PC-3 (cell line): ENCODE results near the gene FBXL16. TPM values are rescaled to one million over a fixed set of nuclear protein-coding genes. Genes with fewer than 3 reads are reported as not detected.

Source experiments
- ATAC-seq: fragments of 200-7000 bp; cut with Tn5 transposase; 2 replicates; pipeline ENCODE4 v1.9.1; 2020; ENCODE audit warnings: mild to moderate bottlenecking, moderate library complexity
- BruUV-seq: library from RNA; stranded (reverse); fragments of 400-500 nt; replicated peaks from 2 replicates; lab custom pipeline; 2021; lab: Mats Ljungman, UMichigan
- CTCF ChIA-PET: fragments of 300-600 bp; sonication (Branson Sonifier 250); formaldehyde crosslinking; loops from one replicate; lab custom pipeline; 2022; ENCODE audit warnings: antibody characterized with exemption; lab: Charles Lee
- POLR2A ChIA-PET: fragments of 300-600 bp; sonication (Branson Sonifier 250); formaldehyde crosslinking; loops from one replicate; lab custom pipeline; 2022; ENCODE audit warnings: antibody characterized with exemption; ENCODE audit not compliant: unreplicated experiment; lab: Charles Lee
- DNase-seq: peaks from one replicate; pipeline ENCODE4 v3.0.0-alpha.2; 2015
- H2AFZ ChIP-seq: fragments of 300-600 bp; sonication (generic); 2 replicates; pipeline ENCODE4 v1.6.0; 2016; ENCODE audit warnings: antibody characterized with exemption, low read length
- H3F3A ChIP-seq: fragments of 300-600 bp; sonication (generic); one replicate; pipeline ENCODE4 v1.6.0; 2017; ENCODE audit warnings: antibody characterized with exemption, low read length, control low read depth, mild to moderate bottlenecking; ENCODE audit not compliant: unreplicated experiment
- H3K27ac ChIP-seq: fragments of 300-600 bp; sonication (generic); 2 replicates; pipeline ENCODE4 v1.5.1; 2016; ENCODE audit warnings: mild to moderate bottlenecking, low read length
- H3K27me3 ChIP-seq: fragments of 300-600 bp; sonication (generic); 2 replicates; pipeline ENCODE4 v1.6.1; 2016; ENCODE audit warnings: low read length, mixed read lengths
- H3K36me3 ChIP-seq: fragments of 300-600 bp; sonication (generic); 2 replicates; pipeline ENCODE4 v1.6.1; 2016; ENCODE audit warnings: low read depth, mixed run types, low read length, mixed read lengths
- H3K4me1 ChIP-seq: fragments of 300-600 bp; sonication (generic); 2 replicates; pipeline ENCODE4 v1.5.1; 2016; ENCODE audit warnings: low read length; ENCODE audit not compliant: insufficient read depth
- H3K4me2 ChIP-seq: fragments of 300-600 bp; sonication (generic); 2 replicates; pipeline ENCODE4 v1.6.0; 2016; ENCODE audit warnings: low read length
- H3K4me3 ChIP-seq: fragments of 300-600 bp; sonication (generic); 2 replicates; pipeline ENCODE4 v1.5.1; 2016; ENCODE audit warnings: mild to moderate bottlenecking, low read length, mixed read lengths
- H3K79me2 ChIP-seq: fragments of 300-600 bp; sonication (generic); 2 replicates; pipeline ENCODE4 v1.6.1; 2017; ENCODE audit warnings: low read length, mixed read lengths
- H3K9ac ChIP-seq: fragments of 300-600 bp; sonication (generic); 2 replicates; pipeline ENCODE4 v1.6.0; 2016; ENCODE audit warnings: mild to moderate bottlenecking, low read length
- H3K9me2 ChIP-seq: fragments of 300-600 bp; sonication (generic); replicated peaks from 2 replicates; pipeline ENCODE4 v1.6.1; 2016; ENCODE audit warnings: mixed run types, low read length, mixed read lengths
- H3K9me3 ChIP-seq: fragments of 300-600 bp; sonication (generic); 2 replicates; pipeline ENCODE4 v1.6.1; 2016; ENCODE audit warnings: low read length, mixed read lengths
- H4K20me1 ChIP-seq: fragments of 300-600 bp; sonication (generic); 2 replicates; pipeline ENCODE4 v1.6.1; 2016; ENCODE audit warnings: low read length, mixed read lengths
- CTCF ChIP-seq: fragments of 300-600 bp; sonication (generic); conservative IDR thresholded peaks from 2 replicates; pipeline ENCODE4 v1.5.1; 2017; ENCODE audit warnings: antibody characterized with exemption, low read depth, mild to moderate bottlenecking, low read length
- EZH2 ChIP-seq: fragments of 300-600 bp; sonication (generic); IDR thresholded peaks from one replicate; pipeline ENCODE4 v1.6.1; 2017; ENCODE audit warnings: antibody characterized with exemption, mild to moderate bottlenecking, low read length; ENCODE audit not compliant: unreplicated experiment
- EZH2phosphoT487 ChIP-seq: fragments of 300-600 bp; sonication (generic); IDR thresholded peaks from 2 replicates; pipeline ENCODE4 v1.6.1; 2018; ENCODE audit warnings: mild to moderate bottlenecking, antibody characterized with exemption, low read length, borderline replicate concordance
- intact Hi-C: fragments of 100-400 bp; cut with micrococcal nuclease; formaldehyde crosslinking; loops from 2 replicates; pipeline ENCODE4 v1.9.0; 2023
- total RNA-seq: library from RNA; depleted of rRNA; stranded (reverse); fragments of >200 nt; gene quantifications from 2 replicates; pipeline ENCODE4 v1.2.3, GENCODE V29; 2014

The FBXL16 gene
- total RNA-seq, 1 experiment from 2014 or later: 7.5 TPM

GRCh38 chr16:668519-669171 lies 37.0 kb downstream of the FBXL16 start:
- ATAC-seq (peak; percentile 16), DNase-seq (no peak)
- TF ChIP-seq EZH2phosphoT487: no peak
- no peak for TF ChIP-seq CTCF
- no peak for TF ChIP-seq EZH2
- no peaks in the 10 kb centered on the region for H3K9me2 ChIP-seq
- POLR2A ChIA-PET: no interaction called here
- no peaks in the 10 kb centered on the region for H3F3A ChIP-seq
- intact Hi-C loops: no loop called here
- peaks cover 6% of the 10 kb centered on the region; the same call in 1 of the 2 replicates for H3K36me3 ChIP-seq
- TSS peak; percentile 11 for BruUV-seq
- H3K4me3 ChIP-seq: peak overlapping the region; percentile 82
- H3K4me2 ChIP-seq: peak overlapping the region; percentile 90
- H3K27ac ChIP-seq: 0 out of 2 replicates have a peak overlapping the region, but pooled peaks have one; percentile 11
- H3K4me1 ChIP-seq: no peaks in the 10 kb centered on the region
- 0 out of 2 replicates have a peak overlapping the region, but pooled peaks have one; percentile 42 for H2AFZ ChIP-seq
- peaks cover 22% of the 10 kb centered on the region for H3K79me2 ChIP-seq
- peak overlapping the region; percentile 97 for H3K9ac ChIP-seq
- CTCF ChIA-PET: interaction anchor here (0.6 kb wide), 1 partner anchor 48 kb away, joined by 5 read pairs; no protein-coding TSS in a partner anchor
- H4K20me1 ChIP-seq: no peaks in the 10 kb centered on the region
- no peaks in the 10 kb centered on the region for H3K27me3 ChIP-seq
- H3K9me3 ChIP-seq: no peaks in the 10 kb centered on the region

GRCh38 chr16:667780-668518 lies 37.7 kb downstream of the FBXL16 start, which contains the start of gene RHOT2:
Gene RHOT2, plus strand, starts transcription at chr16:668132. Its CDS starts 68 bp downstream, at chr16:668200.
- H3K36me3 ChIP-seq: peaks cover 6% of the 10 kb centered on the region; the same call in 1 of the 2 replicates
- H3K9ac ChIP-seq: peak within 1 kb of the TSS; percentile 97
- H3K9me3 ChIP-seq: no peaks in the 10 kb centered on the region
- no peaks in the 10 kb centered on the region for H3K27me3 ChIP-seq
- ATAC-seq (peak; percentile 89), DNase-seq (peak; percentile 86)
- TF ChIP-seq CTCF: peak; percentile 76
- TF ChIP-seq EZH2: no peak
- no peak for TF ChIP-seq EZH2phosphoT487
- peaks cover 22% of the 10 kb centered on the region for H3K79me2 ChIP-seq
- POLR2A ChIA-PET: no interaction called here
- no peaks in the 10 kb centered on the region for H3K9me2 ChIP-seq
- intact Hi-C loops: no loop called here
- peak within 1 kb of the TSS; percentile 90 for H3K4me2 ChIP-seq
- H2AFZ ChIP-seq: peak within 1 kb of the TSS; percentile 76
- CTCF ChIA-PET: no interaction called here
- no peaks in the 10 kb centered on the region for H3K4me1 ChIP-seq
- no peaks in the 10 kb centered on the region for H3F3A ChIP-seq
- BruUV-seq: no TSS peak
- H3K27ac ChIP-seq: 0 out of 2 replicates have a peak within 1 kb of the TSS, but pooled peaks have one; percentile 11
- H4K20me1 ChIP-seq: no peaks in the 10 kb centered on the region
- peak within 1 kb of the TSS; percentile 82 for H3K4me3 ChIP-seq
